Activated naive CD8-positive, alpha-beta T cell treated with anti-CD3 and anti-CD28 coated beads, Interleukin-2, amount 50 U/mL, for 16 hours (primary cell): ENCODE data around the gene HDAC11.
"Not testable (repeated sequence)": the region's sequence is repeated elsewhere in the genome, so short reads cannot be mapped to it uniquely, and the experiment has no call there.

Source experiments
- DNase-seq: peaks from one replicate; pipeline ENCODE4 v3.0.0-alpha.2; 2020; ENCODE audit warnings: low read depth, low spot score

HDAC11 gene

DNA sequence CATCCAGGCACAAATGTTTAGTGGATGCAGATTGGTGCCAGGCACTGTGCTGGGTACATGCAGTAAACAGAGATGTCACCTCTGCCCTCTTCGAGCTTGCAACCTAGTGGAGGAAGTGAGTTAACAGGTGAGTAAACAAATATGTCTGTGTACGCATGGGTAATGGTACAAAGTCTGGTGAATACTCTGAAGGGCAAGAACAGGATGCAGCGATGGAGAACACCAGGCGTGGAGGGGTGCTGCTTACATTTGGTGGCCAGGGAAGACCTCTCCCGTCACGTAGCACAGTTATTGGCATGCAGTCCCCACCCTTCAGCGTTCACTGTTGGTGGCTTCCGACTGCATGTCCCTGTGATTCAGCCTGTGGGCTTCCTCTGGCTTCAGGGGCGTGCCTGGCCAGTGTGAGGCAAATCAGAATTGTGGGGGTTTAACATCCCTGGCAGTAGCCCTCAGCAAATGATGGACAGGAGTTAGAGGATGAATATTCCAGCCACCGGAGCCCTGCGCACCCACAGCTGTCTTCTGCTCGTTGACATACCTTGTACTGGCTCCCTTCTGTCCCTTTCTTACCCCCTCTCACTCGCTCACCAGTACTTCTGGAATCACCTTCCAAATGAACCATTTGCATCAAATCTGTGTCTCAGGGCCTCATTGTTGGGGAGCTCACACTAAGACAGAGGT lies 9.1 kb upstream of the HDAC11 start:
- DNase-seq = no peak

DNA sequence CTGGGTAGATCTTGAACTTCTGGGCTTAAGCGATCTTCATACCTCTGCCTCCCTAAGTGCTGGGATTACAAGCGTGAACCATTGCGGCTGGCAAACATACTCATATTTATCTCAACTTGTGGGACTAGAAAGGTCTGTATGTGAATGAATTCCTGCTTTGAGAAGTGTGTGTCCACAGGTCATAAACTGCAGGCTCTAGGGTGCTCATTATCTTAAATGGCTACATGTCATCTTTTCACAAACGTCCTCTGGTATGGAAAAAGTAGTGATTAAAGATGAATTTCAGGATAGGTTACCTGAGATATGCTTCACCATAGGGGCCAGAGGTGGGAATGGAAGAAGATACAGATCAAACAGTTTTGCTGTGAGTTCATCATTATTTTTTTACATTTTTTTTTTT lies 7.8 kb upstream of the HDAC11 start:
- DNase-seq = no peak

DNA sequence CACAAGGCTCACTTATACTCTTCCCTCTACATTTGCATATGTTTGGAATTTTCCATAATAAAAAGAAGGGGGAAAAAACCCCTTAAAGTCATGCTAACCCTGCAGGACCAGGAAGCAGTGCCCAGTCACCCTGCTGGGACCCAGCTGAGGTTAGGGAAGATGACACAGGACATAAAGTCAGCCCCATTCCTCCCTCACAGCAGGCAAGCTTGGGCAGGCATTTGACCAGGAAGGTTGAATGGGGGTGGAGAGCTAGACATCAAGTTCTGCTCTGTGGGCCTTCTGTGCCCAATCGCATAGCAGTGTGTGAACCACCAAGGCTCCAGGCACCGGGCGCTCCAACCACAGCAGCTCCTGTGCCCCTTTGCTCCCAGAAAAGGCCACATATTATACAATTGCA lies 7.1 kb upstream of the HDAC11 start:
- DNase-seq = no peak

DNA sequence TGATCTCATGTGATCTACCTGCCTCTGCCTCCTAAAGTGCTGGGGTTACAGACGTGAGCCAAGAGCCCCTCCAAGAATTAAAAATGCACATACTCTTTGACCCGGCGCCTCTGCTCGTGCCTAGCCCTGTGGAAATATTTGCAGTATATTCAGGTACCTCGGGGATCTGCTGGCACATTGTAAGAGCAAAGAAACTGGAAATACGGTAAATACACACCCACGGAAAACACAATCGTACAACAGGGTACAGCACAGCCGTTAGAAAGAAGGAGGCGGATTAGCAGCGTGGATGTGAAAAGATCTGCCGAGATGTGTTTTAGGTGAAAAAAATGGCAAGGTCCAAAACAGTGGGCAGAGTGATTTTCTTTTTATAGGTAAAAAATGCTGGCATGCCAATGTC lies 6.1 kb upstream of the HDAC11 start:
- no peak for DNase-seq

DNA sequence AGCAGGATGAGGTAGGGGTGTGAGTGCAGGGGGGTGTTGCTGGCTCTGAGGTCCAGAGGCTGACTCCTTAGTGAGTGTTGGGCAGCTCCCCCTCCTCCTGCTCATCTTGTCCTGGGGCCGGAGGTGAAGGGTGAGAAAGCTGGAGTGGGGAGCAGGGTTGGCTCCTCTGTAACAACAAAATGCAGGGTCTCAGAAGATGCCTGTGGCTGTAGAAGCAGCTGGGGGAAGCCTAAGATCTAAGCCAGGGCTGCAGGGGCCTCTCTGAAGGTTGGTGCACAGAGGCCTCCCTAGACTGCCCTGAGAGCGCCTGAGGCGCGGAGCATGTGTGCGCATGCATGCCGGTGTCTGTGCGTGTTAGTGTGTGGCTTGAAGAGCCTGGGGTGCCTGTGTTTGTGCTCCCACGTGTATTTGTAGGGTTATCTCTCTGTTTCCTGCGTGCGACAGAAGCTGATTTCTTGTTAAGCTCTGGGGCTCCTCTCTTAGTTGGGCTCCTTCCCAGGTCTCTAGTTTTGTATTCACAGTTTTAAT lies 5.3 kb upstream of the HDAC11 start:
- DNase-seq = no peak

DNA sequence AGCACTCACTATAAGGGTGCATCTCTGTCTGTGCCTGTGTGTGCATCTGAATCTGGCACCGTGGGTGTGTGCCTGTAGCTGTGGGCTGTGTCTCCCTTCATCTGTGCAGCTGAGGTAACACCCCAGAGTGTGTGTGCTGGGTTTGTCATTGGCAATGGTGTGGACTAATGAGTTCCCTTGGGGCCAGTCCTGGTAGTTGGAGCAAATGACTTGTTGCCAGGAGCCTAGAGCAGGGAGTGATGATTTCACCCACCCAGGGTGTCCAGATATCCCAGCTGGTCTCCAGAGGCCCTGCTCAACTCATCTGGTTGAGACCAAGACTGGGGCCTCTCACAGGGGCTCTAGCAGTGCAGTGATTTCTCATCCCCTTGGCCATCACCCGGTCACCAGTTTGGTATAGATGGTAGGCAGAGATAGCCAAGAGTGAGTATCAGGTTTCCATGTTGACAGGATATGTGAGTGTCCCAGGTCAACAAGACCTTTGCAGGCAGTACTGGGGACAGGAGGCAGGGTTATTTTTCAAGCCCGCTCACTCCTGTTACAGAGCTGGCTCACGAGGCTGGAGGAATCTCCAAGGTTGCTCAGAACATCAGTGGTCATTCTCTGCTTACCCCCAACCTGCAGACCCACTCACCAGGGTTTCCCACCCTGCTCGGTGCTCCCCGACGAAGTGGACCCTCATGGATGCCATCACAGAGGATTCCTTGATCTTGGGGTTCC lies 4.1 kb upstream of the HDAC11 start:
- DNase-seq = no peak

DNA sequence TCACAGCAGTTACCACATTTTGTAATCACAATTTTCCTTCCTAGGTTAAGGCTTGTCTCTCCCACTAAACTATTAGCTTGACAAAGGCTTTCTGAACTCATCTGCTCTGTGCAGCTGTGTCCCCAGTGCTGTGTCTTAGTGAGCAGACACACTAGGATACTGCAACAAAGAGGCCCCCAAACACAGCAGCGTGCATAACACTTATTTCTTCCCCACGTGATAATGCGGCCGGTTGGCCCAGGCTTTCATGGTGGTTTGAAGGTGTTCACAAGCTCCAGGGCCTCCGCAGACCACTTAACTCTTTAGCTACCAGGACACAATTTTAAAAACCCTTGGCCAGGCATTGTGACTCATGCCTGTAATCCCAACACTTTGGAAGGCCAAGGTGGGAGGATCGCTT lies 2.2 kb upstream of the HDAC11 start:
- no peak for DNase-seq

DNA sequence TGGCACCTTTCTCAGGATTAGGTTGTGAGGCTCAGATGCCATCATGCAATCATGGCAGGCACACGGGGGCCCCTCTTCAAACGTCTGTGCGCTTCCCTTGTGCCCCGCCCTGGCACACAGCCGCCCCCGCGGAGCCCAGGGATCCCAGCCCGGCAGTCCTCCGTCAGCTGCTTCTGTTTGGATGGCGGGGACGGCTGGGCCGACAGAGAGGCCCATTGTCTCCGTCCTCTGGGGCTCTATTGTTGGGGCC lies 849 bp upstream of the HDAC11 start:
- no peak for DNase-seq

DNA sequence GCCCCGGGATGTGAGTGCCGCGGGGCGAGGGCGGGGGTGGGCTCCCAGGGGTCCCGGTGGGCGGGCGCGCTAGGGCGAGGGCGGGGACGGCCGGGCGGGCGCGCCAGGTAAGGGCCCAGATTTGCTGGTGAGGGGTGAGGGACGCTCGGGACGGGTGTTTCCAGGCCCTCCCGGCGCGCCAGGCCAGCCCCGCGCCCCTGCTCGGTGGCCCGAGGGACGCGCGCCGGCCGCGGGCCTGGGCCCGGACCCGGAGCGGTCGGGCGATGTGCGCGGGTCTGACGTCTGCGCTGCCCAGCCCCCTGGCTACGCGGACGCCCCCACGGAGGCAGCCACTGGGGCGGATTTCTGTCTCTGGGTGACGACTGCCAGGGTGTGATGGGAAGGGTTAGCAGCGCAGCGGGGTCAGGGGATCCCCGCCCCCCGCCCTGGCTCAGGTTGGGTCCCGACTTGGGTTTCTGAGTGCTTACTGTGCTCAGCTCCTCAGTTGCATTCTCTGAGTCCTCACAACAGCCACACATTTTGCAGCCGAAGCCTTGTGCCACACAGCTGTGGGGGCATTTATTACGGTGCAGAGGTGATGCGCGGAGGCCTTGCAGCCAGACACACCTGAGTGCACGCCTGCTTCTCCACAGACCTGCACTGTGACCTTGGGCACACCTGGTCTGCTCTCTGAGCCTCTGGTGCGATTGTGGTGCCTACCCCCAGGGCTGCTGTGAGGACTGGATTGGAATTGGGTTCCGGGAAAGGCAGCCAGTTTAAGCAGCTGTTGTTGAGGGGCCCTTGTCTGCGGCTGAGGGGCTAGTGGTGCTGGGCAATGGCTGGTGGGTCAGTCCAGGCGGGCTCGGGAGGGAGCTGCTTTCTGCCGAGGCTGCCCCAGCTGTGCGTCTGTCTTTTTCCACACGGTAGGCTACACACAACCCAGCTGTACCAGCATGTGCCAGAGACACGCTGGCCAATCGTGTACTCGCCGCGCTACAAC lies 523 bp downstream of the HDAC11 start:
- DNase-seq = peak; percentile 11

DNA sequence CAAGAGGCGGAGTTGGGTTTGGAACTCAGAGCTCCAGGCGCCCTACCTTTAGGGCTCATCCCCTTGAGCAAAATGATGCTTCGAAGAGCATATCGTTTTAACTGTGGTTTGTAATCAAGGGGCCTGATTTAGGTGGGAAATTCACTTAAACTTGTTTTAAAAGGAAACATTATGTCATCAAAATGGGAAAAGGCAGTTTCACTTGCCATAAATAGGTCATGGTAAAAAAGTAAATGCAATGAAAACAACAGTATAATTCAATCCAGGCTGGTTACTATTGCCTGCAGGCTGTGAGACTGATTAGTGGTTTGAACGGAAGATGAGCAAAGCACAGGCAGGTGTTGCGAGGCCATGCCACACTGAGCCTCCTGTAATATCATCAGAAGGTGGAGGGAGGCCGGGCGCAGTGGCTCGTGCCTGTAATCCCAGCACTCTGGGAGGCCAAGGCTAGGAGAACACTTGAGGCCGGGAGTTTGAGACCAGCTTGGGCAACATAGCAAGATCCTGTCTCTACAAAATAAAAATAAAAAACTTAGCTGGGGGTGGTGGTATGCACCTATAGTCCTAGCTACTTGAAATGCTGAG lies 2.1 kb downstream of the HDAC11 start:
- no peak for DNase-seq

DNA sequence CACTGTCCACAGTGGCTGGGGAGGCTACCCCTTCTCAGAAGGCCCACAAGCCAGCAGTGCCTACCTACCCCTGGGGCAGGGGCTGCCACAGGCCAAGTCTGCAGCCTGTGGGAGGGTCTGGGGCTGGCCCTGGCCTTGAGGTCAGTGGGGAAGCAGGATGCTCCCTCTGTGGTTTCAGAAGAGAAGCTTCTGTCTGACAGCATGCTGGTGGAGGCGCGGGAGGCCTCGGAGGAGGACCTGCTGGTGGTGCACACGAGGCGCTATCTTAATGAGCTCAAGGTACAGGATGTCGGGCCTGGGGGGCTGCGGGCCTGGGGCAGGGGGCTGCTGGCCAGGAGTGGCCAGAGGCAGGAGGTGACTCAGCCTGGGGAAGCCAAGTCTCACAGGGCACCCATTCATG lies 3.2 kb downstream of the HDAC11 start:
- DNase-seq = no peak

DNA sequence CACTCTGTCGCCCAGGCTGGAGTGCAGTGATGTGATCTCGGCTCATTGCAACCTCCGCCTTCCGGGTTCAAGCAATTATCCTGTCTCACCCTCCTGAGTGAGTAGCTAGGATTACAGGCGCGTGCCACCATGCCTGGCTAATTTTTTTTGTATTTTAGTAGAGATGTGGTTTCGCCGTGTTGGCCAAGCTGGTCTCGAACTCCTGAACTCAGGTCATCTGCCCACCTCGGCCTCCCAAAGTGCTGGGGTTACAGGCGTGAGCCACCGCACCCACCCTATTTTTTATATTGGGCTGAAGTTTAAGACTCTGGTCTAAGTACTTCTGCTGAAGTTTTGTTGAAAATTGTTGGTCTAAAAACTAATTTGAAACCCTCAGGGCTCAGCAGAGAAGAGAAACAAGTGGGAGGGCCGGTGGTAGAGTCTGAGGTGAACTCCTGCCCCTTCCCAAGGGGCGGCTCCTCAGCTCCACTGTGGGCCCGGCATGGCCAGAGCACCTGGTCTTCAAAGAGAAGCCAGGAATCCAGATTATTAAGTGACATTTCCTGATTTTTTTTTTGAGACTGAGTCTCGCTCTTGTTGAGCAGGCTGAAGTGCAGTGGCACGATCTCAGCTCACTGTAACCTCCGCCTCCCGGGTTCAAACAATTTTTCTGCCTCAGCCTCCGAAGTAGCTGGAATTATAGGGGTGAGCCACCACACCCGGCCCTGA lies 4.0 kb downstream of the HDAC11 start:
- DNase-seq = no peak

DNA sequence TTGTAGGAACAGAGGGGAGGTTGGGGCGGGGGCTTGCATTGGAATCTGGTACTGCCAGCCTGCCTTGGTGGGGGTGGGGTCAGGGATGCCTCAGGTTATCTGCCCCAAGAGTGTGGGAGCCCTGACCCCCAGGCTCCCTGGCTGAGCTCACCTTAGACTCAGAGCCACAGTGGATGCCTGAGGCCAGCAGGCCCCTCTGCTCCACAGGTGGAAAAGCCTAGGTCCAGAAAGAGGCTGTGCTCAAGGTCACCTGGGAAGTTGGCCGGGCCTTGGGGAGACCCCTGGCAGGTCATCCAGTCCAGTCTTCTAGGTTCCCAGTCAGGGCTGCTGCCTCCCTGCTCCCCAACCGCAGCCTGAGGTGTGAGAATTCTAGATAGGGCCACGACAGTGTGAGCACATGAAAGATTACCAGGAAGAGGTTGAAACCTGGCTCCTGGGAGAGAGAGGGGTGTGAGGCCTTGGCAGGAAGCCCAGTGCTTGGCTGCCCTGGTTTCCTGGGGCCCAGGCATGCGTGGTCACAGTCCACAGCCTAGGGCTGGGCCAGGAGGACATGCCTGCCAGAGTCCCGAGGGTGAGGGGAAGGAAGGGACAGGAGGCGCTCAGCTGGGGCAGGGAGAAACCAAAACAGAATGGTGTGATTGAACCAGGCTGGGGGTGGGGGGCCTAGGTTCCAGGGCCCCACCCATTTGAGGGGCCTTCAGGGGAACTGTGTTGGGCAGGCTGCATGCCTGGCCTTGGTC lies 4.9 kb downstream of the HDAC11 start:
- DNase-seq = no peak

DNA sequence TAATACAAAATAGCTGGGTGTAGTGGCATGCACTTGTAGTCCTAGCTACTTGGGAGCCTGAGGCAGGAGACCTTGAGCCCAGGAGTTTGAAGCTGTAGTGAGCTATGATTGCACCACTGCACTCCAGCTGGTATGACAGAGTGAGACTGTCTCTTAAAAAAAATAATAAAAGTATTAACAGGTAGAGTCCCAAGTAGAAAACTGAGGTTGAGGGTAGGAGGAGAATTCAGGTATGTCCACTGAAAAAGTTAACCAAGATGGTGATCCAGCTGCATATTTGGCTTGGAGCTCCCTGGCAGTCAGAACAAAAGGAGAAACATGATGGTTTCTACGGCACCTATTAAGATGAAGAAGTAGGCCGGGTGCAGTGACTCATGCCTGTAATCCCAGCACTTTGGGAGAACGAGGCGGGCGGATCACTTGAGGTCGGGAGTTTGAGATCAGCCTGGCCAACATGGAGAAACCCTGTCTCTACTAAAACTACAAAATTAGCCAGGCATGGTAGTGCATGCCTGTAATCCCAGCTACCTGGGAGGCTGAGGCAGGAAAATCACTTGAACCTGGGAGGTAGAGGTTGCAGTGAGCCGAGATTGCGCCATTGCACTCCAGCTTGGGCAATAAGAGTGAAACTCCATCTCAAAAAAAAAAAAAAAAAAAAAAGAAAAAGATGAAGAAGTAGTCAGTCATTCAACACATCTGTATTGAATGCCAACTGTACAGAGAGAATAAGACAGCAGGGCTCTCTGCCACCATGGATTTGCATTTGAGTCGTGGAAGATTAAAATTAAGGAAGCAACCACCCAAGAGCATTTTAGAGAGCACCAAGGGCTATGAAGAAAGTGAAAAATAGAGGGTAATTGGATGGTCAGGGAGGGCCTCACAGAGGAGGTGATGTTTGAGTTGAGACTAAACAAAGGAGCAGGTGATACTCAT lies 5.8 kb downstream of the HDAC11 start:
- DNase-seq = not testable (repeated sequence)

DNA sequence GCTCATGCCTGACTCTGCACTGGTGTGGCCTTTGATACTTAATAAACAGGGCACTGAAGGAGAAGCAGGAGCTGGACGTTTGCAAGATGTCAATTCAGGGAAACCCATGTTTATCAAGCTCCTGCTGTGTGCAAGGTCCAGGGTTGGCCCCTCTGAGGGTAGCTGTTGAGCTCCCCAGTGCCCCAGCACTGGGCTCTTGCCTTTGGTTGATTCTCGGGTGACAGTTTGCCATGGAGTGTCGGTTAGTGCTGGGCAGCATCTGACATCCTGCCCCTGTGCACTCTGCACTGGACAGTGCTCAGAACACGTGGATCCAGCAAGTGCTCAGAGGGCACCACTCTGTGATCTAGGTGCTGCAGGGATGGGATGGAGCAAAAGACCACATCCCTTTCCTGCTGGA lies 7.3 kb downstream of the HDAC11 start:
- no peak for DNase-seq

DNA sequence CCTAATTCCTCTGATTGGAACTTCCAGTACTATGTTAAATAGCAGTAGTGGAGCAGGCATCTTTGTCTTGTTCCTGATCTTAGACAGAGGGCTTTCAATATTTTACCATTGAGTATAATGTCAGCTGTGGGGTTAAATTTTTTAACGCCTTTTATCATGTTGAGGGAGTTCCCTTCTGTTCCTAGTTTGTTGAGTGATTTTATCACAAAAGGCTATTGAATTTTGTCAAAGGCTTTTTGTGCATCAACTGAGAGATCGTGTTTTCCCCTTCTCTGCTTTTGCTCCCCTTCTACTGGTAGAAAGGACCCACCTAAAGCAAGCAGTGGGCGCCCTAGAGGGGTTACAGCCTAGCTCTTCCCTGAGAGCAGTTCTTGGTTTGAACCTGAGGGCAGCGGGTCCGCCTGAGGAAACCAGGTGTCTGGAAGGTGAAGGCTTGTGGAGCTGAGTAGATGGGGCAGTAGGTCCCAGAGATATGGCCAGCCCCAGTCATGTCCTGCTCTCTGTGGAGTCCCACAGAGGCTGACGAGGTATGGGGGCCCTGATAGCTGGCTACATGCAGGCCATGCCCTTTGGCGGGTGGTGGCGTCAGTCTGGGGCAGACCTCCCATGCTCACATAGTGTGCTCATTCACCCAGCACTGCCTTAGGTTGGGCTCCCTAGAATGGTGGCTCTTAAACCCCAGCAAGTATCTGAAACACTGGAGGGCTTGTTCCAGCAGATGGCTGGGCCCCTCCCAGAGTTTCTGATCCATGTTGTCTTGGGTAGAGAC lies 11.3 kb downstream of the HDAC11 start:
- no peak for DNase-seq

DNA sequence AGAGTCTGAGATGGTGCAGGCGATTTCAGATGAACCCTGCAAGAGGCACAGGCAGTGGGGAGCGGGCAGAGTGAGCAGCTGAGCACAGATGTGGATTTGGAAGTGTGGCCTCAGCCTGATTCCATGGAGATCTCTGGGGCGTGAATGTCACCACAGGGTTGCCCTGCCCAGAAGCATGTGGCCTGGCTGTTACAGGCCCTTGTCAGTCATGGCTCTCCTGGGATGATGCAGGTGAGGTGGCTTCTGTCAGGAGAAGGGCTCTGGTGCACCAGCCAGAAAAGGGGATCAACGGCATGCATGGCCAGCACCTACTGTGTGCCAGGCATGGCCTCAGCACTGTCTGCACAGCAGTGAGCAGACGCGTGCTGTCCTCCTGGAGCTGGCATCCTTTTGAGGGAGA lies 11.9 kb downstream of the HDAC11 start:
- DNase-seq = no peak

DNA sequence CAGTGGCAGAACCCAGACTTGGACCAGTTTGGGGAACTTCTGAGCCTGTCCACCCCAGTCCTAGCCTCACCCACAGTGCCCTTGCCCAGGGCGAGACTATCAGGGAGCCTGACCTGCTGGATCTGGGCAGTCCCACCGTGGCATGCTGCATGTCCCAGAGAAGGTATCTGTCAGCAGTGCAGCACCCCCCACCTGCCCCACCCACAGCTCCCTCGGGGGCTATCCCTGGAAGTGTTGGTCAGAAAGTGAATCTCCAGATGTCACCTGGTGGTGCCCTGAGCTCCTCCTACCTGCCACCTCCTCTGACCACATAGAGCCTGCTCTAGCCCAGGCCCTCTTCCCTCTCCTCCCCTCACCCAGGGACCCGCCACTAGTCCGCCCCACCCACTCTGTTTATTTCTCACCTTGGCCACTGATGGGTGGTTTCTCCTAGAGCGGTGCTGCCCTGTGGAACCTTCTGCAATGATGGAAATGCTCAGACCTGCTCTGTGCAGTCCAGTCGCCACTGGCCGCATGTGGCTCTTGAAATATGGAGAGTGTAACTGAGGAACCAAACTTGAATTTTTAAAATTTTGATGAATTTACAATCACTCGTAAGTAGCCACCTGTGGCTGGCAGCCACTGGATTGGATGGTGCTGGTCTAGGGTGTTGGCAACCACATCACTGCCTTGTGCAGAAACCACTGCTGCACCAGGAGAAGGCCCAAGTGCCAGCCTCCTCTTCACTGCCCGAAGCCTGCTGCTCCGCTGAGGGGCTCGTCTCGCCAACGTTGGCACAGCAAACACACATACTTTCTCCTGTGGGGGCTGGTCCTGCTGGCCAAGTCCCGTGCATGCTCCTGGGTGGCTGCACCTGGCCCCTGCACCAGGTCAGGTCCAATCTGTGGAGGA lies 13.1 kb downstream of the HDAC11 start:
- no peak for DNase-seq
